DMS53 treated with DMSO at 0.1 percent for 48 hours (cell line): ENCODE measurements around the gene CLASP1.
"Not testable (repeated sequence)": the region's sequence is repeated elsewhere in the genome, so short reads cannot be mapped to it uniquely, and the experiment has no call there.

Source experiments
- DNase-seq: peaks from one replicate; lab custom pipeline; 2025; ENCODE audit not compliant: unreplicated experiment; lab: John Stamatoyannopoulos, UW

The CLASP1 gene

GRCh38 chr2:121355488-121355887 is 293.8 kb downstream of the CLASP1 start:
- peak; percentile 89 for DNase-seq

- DNase-seq, result no peak
Observed at GRCh38 chr2:121351521-121352318, 297.5 kb downstream of the CLASP1 start.

DNA sequence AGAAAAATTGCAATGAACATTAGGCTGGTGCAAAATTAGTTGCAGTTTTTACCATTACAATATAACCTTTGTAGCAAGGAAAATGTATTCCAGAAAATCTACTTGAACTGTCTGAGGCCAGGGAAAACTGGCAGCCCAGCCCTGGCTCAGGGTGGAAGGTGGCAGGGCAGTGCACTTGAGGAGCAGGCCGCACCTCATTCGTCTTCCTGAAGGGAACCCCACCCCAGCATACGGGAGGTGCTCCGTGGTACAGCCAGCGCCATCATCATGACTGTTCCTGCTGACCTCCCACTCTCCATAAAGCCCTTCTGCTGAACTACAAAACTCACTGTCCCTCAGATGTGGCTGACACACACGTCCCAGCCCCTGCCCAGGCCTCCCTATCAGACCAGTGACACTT is 298.4 kb downstream of the CLASP1 start:
- DNase-seq, result no peak

DNA sequence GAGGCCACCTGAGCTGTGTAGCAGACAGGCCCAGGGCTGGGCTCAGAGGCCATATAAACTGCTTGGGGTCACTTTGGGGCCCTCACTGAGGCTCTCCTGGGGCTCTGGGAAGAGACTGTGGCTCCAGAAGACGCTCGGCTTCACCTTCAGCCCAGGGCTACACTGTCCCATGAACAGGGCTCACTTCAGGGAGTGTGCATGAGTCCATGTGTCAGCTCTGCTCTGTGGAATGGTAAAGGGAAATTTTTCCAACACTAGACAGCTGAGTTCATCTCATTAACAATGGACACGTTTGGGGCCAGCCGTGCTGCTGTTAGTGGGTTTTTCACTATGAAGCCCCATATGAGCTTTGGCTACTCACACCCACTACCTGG is 298.9 kb downstream of the CLASP1 start:
- no peak for DNase-seq

DNA sequence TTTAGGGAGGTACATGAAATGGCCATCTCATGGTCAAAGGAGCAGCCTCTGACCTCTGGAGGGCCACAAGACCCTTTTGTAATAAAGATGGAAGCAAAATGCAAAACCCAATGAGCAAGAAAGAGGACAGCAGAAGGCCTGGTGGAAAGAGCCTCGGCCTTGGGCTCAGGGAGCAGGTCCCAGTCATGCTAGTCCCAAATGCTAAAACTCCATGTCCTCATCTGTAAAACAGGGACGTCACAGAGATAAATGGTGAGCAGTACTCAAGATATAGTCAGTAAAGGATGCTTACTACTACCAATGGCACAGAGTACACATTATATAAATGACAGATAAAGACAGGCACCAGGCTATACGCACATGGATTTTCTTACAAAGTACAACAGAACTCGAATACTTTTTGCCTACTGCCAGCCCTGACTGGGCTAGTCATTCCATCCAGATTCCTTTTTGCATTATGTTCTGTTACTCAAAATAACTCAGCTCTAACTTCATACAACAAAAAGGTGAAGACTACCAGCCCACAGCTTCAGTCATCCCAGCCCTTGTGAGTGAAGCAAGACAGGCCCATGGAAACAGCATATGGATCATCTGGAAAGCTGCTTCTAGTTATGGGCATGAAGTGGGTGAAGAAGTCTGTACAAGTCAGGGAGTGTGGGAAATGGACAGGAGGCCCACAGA is 299.4 kb downstream of the CLASP1 start:
- DNase-seq, result no peak

GRCh38 chr2:121348128-121348740 is 301.0 kb downstream of the CLASP1 start:
- peak; percentile 60 for DNase-seq

DNA sequence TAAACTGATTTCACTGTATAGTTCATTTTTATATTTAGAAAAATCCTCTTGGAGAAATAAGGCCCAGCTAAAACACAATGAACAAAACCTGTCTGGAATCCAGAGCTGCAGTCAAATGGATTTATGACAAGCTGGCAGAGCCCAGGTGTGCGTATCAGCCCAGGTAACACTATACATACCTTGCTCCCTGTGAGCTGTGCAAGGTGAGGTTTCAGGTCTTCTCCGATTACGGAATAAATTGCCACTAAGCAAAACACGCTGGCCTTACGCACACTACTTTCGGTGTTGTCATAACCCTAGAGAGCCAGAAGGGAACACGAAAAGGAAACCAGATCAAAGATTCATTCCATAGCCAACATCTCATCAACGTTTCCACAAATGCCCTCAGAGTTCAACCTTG is 302.4 kb downstream of the CLASP1 start:
- no peak for DNase-seq

DNA sequence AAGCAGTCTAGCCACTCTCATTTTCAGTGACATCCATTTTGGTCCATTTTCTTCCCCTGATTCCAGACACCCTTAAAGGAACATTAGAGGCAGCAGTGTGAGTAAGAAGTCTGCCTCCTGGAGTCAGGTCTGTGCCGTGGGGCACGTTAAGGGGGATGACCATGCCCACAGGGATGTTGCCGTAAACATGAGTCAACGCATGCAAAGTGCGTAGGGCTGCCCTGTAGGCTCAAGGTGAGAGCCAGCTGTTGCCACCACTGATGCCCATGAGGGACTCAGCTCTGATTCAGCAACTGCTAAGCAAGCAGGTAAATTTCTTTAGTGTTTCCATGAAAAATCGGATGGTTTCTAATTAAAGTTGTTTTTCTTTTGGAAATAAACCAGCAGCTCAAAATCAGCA is 302.9 kb downstream of the CLASP1 start:
- DNase-seq, result no peak

DNA sequence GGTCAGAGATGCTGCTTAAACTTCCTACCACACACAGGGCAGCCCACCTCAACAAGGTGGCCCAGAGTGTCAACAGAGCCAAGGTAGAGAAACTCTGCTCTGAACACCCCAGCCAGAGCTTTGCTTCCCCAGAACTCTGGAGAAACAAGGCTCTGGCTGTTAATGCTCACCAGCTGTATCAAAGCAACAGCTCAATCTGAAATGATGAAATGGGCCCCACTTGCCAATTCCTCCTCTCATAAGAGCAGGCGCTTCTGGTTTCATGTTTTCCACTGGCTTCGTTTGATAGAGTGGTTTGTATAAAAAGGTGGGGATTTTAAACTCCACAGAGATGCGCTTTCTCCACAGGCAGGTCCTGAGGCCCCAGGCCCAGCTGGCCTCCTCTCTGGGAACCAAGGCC is 303.4 kb downstream of the CLASP1 start:
- DNase-seq, result no peak

- DNase-seq, result no peak
Observed at GRCh38 chr2:121345101-121345500, 304.2 kb downstream of the CLASP1 start.

DNA sequence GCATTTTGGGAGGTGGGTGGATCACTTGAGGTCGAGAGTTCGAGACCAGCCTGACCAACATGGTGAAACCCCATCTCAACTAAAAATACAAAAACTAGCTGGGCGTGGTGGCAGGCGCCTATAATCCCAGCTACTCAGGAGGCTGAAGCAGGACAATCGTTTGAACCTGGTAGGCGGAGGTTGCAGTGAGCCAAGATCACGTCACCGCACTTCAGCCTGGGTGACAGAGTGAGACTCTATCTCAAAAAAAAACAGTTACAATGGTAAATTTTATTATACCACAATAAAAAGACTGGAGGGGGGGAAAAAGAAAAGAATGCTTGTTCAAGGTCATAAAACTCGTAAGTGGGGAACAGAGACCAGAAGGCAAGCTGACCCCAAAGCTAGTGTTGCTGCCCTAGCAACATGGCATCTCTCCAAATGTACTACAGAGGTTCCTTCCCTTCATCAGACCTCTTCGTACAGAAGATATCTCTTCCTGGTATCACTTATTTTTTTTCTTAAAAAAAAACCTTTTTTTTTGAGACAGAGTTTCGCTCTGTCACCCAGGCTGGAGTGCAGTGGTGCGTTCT is 305.3 kb downstream of the CLASP1 start:
- DNase-seq, result not testable (repeated sequence)

DNA sequence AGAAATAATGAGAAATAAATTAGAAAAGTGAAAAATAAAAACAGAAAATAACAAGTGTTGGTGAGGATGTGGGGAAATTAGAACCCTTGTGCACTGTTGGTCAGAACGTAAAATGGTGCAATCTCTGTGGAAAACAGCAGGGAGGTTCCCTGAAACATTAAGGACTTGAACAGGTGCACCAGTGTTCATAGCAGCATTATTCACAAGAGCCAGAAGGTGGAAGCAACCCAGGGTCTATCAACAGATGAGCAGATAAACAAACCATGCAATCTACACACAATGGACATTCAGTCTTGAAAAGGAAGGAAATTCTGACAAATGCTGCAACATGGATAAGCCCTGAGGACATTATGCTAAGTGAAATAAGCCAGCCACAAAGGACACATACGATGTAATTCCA is 306.1 kb downstream of the CLASP1 start:
- DNase-seq, result no peak

- DNase-seq, result no peak
Observed at GRCh38 chr2:121342751-121343150, 306.5 kb downstream of the CLASP1 start.

DNA sequence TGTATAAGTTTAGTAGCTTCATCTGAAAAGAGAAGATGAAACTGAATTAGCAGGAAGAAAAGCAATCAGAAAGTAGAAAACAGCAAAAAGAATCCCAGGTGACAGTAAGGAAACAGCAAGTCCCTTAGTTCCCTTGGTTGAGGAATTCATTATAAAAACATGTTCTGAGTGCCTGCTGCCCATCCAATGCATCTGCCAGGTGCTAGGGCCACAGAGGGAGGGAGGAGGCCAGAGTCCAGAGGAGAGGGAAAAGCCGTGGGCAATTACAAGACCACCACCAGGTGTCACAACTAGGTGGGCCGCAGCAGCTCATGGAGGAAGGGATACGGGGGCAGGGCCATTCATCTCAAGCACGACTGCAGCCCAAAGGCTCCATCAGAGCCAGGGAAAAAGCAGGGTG is 308.3 kb downstream of the CLASP1 start:
- DNase-seq, result no peak

DNA sequence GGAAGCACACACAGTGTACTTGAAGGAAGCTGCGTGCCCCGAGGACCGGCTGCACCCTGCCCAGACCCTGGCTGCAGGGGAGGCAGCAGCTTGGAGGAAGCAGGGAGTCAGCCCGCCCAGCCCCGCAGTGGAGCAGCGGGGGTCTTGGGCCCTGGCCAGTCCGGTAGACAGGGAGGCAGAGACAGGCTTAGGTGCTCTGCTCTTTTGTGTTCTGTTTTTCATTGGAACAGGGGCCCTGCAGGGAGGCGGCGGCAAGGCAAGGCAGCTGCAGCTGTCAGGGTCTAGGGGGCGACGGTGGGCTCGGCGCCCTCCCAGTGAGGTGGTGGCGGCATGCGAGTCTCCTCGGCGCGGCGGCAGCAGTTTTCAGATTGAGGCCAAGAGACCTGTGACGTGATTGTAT is 311.0 kb downstream of the CLASP1 start:
- no peak for DNase-seq

GRCh38 chr2:121336528-121337294 is 312.6 kb downstream of the CLASP1 start:
- no peak for DNase-seq

DNA sequence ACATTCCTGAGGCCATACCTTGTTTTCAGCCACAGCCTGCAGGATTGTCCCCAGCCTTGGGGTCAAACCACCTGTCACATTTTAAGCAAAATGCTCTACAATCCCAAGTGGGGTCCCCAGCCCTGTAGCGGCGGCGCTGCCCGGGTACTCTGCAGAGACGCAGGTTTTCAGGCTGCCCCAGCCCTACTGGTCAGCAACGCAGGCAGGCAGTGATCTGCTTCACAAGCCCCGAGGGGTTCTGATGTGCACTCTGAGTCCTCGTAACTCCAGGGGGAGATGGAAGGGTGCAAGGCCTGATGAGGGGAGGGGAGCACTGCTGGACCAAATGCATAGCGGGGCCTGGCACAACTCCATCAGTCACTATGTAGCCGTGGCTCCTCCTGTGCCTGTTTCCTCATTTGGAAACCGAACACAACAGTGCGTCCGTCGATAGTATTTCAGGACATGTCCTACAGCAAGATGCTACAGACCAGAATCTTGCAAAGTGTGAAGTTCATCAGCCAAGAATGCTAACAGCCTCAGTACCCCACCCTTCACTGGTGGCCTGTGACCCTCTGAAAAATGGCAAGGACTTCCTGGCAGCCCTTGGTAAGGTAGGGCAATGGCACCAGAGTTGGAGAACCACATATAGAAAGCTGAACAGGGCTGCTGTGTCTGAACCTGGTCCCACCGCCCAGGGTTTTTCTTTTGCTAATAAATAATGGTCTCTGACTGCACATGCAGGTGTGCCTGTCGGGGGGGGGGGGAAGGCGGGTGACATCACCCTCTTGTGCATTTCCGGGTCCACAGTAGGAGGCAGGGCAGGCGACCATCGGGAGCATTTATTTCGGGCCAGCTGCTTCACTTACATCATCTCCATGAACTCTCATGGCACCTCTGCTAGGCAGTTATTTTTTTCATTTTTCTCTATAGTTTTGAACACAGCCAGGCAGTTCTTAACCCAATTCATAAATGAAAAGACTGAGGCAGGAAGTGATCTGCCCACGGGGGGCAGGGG is 313.7 kb downstream of the CLASP1 start:
- peak; percentile 75 for DNase-seq

GRCh38 chr2:121334581-121335293 is 314.5 kb downstream of the CLASP1 start:
- DNase-seq, result peak; percentile 12

DNA sequence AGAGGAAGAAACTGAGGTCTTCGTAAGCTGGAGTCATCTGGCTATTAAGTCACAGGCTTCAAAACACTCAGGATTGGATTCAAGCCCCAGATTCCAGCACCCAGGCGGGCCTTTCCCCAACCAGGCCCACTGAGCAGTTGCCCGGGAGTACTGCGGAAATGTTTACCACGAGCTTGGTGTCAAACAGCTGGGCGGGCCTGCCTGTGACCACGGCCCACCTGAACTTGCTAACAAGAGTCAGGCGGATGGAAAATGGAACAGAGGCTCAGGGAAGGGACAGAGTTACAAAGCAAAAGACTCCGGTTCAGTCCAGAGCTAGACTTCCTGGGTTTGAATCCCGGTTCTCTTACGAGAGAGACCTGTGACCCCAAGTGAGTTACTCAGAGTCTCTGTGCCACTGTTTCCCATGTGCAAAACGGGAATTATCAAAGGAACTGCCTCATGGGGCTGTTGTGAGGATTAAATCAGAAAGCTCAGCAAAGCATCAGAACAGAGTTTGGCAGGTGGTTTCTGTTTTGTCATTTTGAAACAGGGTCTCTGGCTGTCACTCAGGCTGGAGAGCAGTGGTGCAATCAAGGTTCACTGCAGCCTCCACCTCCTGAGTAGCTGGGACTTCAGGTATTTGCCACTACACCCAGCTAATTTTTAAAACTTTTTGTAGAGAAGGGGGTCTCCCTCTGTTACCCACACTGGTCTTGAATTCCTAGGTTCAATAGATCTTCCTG is 315.3 kb downstream of the CLASP1 start:
- no peak for DNase-seq
